Endothelial cell of hepatic sinusoid (primary cell): ENCODE measurements around the gene YY1.
"Not testable (repeated sequence)": the region's sequence is repeated elsewhere in the genome, so short reads cannot be mapped to it uniquely, and the experiment has no call there.

Experiments used
- in situ Hi-C: cut with HindIII; loops from 2 replicates; pipeline ENCODE4 v1.10.0; 2017; ENCODE audit warnings: low sequenced_read_pairs

The YY1 gene

GRCh38 chr14:100312110-100312876 lies 73.3 kb downstream of the YY1 start:
- in situ Hi-C loops = not testable (repeated sequence)

- in situ Hi-C loops = no loop called here
These were observed 74.0 kb downstream of the YY1 start for GRCh38 chr14:100312877-100313400.

- in situ Hi-C loops = no loop called here
These were observed 74.7 kb downstream of the YY1 start for GRCh38 chr14:100313464-100314230.

- in situ Hi-C loops = no loop called here
These were observed 75.8 kb downstream of the YY1 start for GRCh38 chr14:100314724-100315123.

GRCh38 chr14:100317389-100317788 lies 78.4 kb downstream of the YY1 start:
- in situ Hi-C loops = no loop called here

- in situ Hi-C loops = no loop called here
These were observed 79.2 kb downstream of the YY1 start for GRCh38 chr14:100317912-100318808.

- in situ Hi-C loops = loop anchor here (5.0 kb wide), 1 partner anchor 37 kb away; no protein-coding TSS in a partner anchor
These were observed 81.4 kb downstream of the YY1 start for GRCh38 chr14:100320157-100320856.

- in situ Hi-C loops = loop anchor here (5.0 kb wide), 1 partner anchor 36 kb away; no protein-coding TSS in a partner anchor
These were observed 82.7 kb downstream of the YY1 start for GRCh38 chr14:100321473-100322137.

GRCh38 chr14:100322138-100322957 lies 83.4 kb downstream of the YY1 start:
- in situ Hi-C loops = loop anchor here (5.0 kb wide), 1 partner anchor 35 kb away; no protein-coding TSS in a partner anchor

- in situ Hi-C loops = loop anchor here (5.0 kb wide), 1 partner anchor 34 kb away; no protein-coding TSS in a partner anchor
These were observed 84.4 kb downstream of the YY1 start, which contains the start of gene SLC25A47 for GRCh38 chr14:100323121-100323941. Gene SLC25A47 (plus strand): TSS chr14:100323339. CDS start chr14:100323415, 76 bp downstream.

- in situ Hi-C loops = loop anchor here (5.0 kb wide), 1 partner anchor 33 kb away; no protein-coding TSS in a partner anchor
These were observed 85.0 kb downstream of the YY1 start for GRCh38 chr14:100323942-100324307.

- in situ Hi-C loops = no loop called here
These were observed 86.3 kb downstream of the YY1 start for GRCh38 chr14:100325231-100325632.

- in situ Hi-C loops = no loop called here
These were observed 87.0 kb downstream of the YY1 start for GRCh38 chr14:100325958-100326357.

GRCh38 chr14:100327128-100327527 lies 88.2 kb downstream of the YY1 start:
- in situ Hi-C loops = no loop called here

- in situ Hi-C loops = no loop called here
These were observed 89.7 kb downstream of the YY1 start for GRCh38 chr14:100328495-100329163.

- in situ Hi-C loops = loop anchor here (10.0 kb wide), 1 partner anchor 45 kb away; no protein-coding TSS in a partner anchor
These were observed 90.5 kb downstream of the YY1 start for GRCh38 chr14:100329233-100330006.
